Duodenal mucosa (tissue), 2 donors: ENCODE data around the gene CSF3R.
"Not testable (repeated sequence)": the region's sequence is repeated elsewhere in the genome, so short reads cannot be mapped to it uniquely, and the experiment has no call there.

Source experiments
- H3K27ac ChIP-seq: one replicate; pipeline ENCODE4 v1.7.0; 2013; ENCODE audit warnings: low read depth, low read length
- H3K27me3 ChIP-seq, 2 donors: one replicate each; pipeline ENCODE4 v1.7.0; 2013; ENCODE audit warnings: low read length in 2 of 2, control low read depth in 1 of 2; ENCODE audit not compliant: insufficient read depth in 2 of 2, control insufficient read depth in 1 of 2
- H3K36me3 ChIP-seq, 2 donors: one replicate each; pipeline ENCODE4 v1.7.0; 2013; ENCODE audit warnings: low read length in 2 of 2, control low read depth in 1 of 2; ENCODE audit not compliant: insufficient read depth in 2 of 2, control insufficient read depth in 1 of 2
- H3K4me1 ChIP-seq, 2 donors: one replicate each; pipeline ENCODE4 v1.7.0; 2013; ENCODE audit warnings: low read length in 2 of 2, control low read depth in 1 of 2; ENCODE audit not compliant: insufficient read depth in 2 of 2, control insufficient read depth in 1 of 2
- H3K4me3 ChIP-seq, 2 donors: one replicate each; pipeline ENCODE4 v1.7.0; 2013; ENCODE audit warnings: low read length in 2 of 2, low read depth in 1 of 2
- H3K9ac ChIP-seq, 2 donors: one replicate each; pipeline ENCODE4 v1.7.0; 2013; ENCODE audit warnings: low read length in 2 of 2, low read depth in 1 of 2
- H3K9me3 ChIP-seq, 2 donors: one replicate each; pipeline ENCODE4 v1.7.0; 2013; ENCODE audit warnings: low read length in 2 of 2, control low read depth in 1 of 2; ENCODE audit not compliant: control insufficient read depth in 1 of 2

Gene CSF3R

GRCh38 chr1:36512842-36513241 lies 30.1 kb upstream of the CSF3R start:
- Histone ChIP-seq H3K36me3 (no peaks in the 10 kb centered on the region), H3K4me1 (no peaks in the 10 kb centered on the region), H3K9ac (no peak overlapping the region), H3K4me3 (no peak overlapping the region), H3K9me3 (no peaks in the 10 kb centered on the region), H3K27me3 (peaks cover 0 to 5% of the 10 kb centered on the region in 2 donors), H3K27ac (no peak overlapping the region)

- Histone ChIP-seq H3K36me3 (no peaks in the 10 kb centered on the region), H3K27me3 (peaks cover 0 to 10% of the 10 kb centered on the region in 2 donors)
Measured at GRCh38 chr1:36511804-36512798, 29.4 kb upstream of the CSF3R start.

GRCh38 chr1:36511220-36511619 lies 28.5 kb upstream of the CSF3R start:
- H3K27me3 ChIP-seq: peaks cover 0 to 10% of the 10 kb centered on the region in 2 donors
- not testable (repeated sequence) for H3K4me1 ChIP-seq, H3K36me3 ChIP-seq, H3K27ac ChIP-seq, H3K9me3 ChIP-seq, H3K4me3 ChIP-seq, H3K9ac ChIP-seq

More at GRCh38 chr1:36511804-36512798, 29.4 kb upstream of the CSF3R start:
- Histone ChIP-seq H3K27ac (no peak overlapping the region), H3K4me1 (no peaks in the 10 kb centered on the region), H3K9ac (no peak overlapping the region), H3K9me3 (no peaks in the 10 kb centered on the region), H3K4me3 (no peak overlapping the region)

- Histone ChIP-seq H3K36me3 (no peaks in the 10 kb centered on the region), H3K4me1 (no peaks in the 10 kb centered on the region), H3K4me3 (no peak overlapping the region), H3K27ac (no peak overlapping the region), H3K9me3 (no peaks in the 10 kb centered on the region), H3K9ac (no peak overlapping the region), H3K27me3 (peaks cover 0 to 10% of the 10 kb centered on the region in 2 donors)
Measured at GRCh38 chr1:36510418-36510817, 27.7 kb upstream of the CSF3R start.

GRCh38 chr1:36508257-36508656 lies 25.5 kb upstream of the CSF3R start:
- Histone ChIP-seq H3K4me1 (no peaks in the 10 kb centered on the region), H3K4me3 (no peak overlapping the region), H3K27ac (no peak overlapping the region), H3K36me3 (no peaks in the 10 kb centered on the region), H3K9me3 (no peaks in the 10 kb centered on the region), H3K27me3 (peaks cover 0 to 10% of the 10 kb centered on the region in 2 donors), H3K9ac (no peak overlapping the region)

GRCh38 chr1:36506276-36506920 lies 23.7 kb upstream of the CSF3R start:
- no peaks in the 10 kb centered on the region for H3K36me3 ChIP-seq
- no peaks in the 10 kb centered on the region for H3K9me3 ChIP-seq
- H3K27ac ChIP-seq: no peak overlapping the region
- H3K4me1 ChIP-seq: no peaks in the 10 kb centered on the region
- H3K9ac ChIP-seq: no peak overlapping the region
- peaks cover 0 to 10% of the 10 kb centered on the region in 2 donors for H3K27me3 ChIP-seq
- H3K4me3 ChIP-seq: no peak overlapping the region

- no peaks in the 10 kb centered on the region for H3K36me3 ChIP-seq
- H3K9ac ChIP-seq: no peak overlapping the region
- H3K9me3 ChIP-seq: no peaks in the 10 kb centered on the region
- no peak overlapping the region for H3K4me3 ChIP-seq
- H3K4me1 ChIP-seq: no peaks in the 10 kb centered on the region
- no peak overlapping the region for H3K27ac ChIP-seq
- peaks cover 0 to 5% of the 10 kb centered on the region in 2 donors for H3K27me3 ChIP-seq
Measured at GRCh38 chr1:36503733-36504132, 21.0 kb upstream of the CSF3R start.

- H3K27me3 ChIP-seq: peaks cover 0 to 5% of the 10 kb centered on the region in 2 donors
- H3K9me3 ChIP-seq: no peaks in the 10 kb centered on the region
Measured at GRCh38 chr1:36503159-36503558, 20.4 kb upstream of the CSF3R start.

GRCh38 chr1:36502616-36503015 lies 19.9 kb upstream of the CSF3R start:
- Histone ChIP-seq H3K9ac (no peak overlapping the region), H3K27me3 (peaks cover 0 to 3% of the 10 kb centered on the region in 2 donors), H3K4me1 (no peaks in the 10 kb centered on the region), H3K4me3 (no peak overlapping the region), H3K9me3 (no peaks in the 10 kb centered on the region), H3K36me3 (no peaks in the 10 kb centered on the region), H3K27ac (no peak overlapping the region)

More at GRCh38 chr1:36503159-36503558, 20.4 kb upstream of the CSF3R start:
- Histone ChIP-seq H3K36me3 (no peaks in the 10 kb centered on the region), H3K4me3 (no peak overlapping the region), H3K4me1 (no peaks in the 10 kb centered on the region), H3K9ac (no peak overlapping the region), H3K27ac (no peak overlapping the region)

GRCh38 chr1:36501911-36502310 lies 19.2 kb upstream of the CSF3R start:
- not testable (repeated sequence) for H3K4me3 ChIP-seq, H3K4me1 ChIP-seq, H3K9me3 ChIP-seq, H3K27me3 ChIP-seq, H3K9ac ChIP-seq, H3K36me3 ChIP-seq, H3K27ac ChIP-seq
